Stomach (tissue), 9 donors: ENCODE measurements around the gene KRT9. TPM values are rescaled to one million over a fixed set of nuclear protein-coding genes. Genes with fewer than 3 reads are reported as not detected.
"Not testable (repeated sequence)": the region's sequence is repeated elsewhere in the genome, so short reads cannot be mapped to it uniquely, and the experiment has no call there.

Experiments
- DNase-seq, 2 donors: peaks; one replicate each; pipeline versions ENCODE4 v3.0.0 to v3.0.0-alpha.2; 2013 to 2019
- H3K27ac ChIP-seq, 5 donors: fragments of 200-600 bp in 4 of 5; sonication (generic) in 4 of 5; one replicate each; pipeline ENCODE4 v1.5.1; 2013 to 2019; ENCODE audit warnings: mild to moderate bottlenecking in 1 of 5, moderate library complexity in 1 of 5
- H3K27me3 ChIP-seq, 3 donors: fragments of 200-600 bp; sonication (generic); one replicate each; pipeline ENCODE4 v1.5.1; 2017 to 2019; ENCODE audit warnings: mixed run types in 1 of 3
- H3K36me3 ChIP-seq, 4 donors: fragments of 200-600 bp; sonication (generic); 1 replicate in 3 of 4; 2 replicates in 1 of 4; pipeline ENCODE4 v1.5.1; 2016 to 2019
- H3K4me1 ChIP-seq, 4 donors: fragments of 200-600 bp; sonication (generic); one replicate each; pipeline ENCODE4 v1.5.1; 2016 to 2019
- H3K4me3 ChIP-seq, 4 donors: fragments of 200-600 bp; sonication (generic) in 3 of 4; one replicate each; pipeline ENCODE4 v1.5.1; 2016 to 2019; ENCODE audit warnings: mild to moderate bottlenecking in 1 of 4
- H3K9me3 ChIP-seq, 4 donors: fragments of 200-600 bp; sonication (generic); one replicate each; pipeline ENCODE4 v1.5.1; 2016 to 2019
- CTCF ChIP-seq, 7 experiments: fragments of 450-650 bp in 4 of 7; fragments of 200-600 bp in 3 of 7; sonication (generic) in 3 of 7; IDR thresholded peaks; one replicate each; pipeline ENCODE4 v1.5.1; 2016 to 2019; ENCODE audit warnings: antibody characterized with exemption in 7 of 7, control low read depth in 2 of 7, mild to moderate bottlenecking in 1 of 7
- EP300 ChIP-seq: sonication (generic); formaldehyde crosslinking; IDR thresholded peaks from one replicate; pipeline ENCODE4 v1.6.1; 2017; ENCODE audit warnings: antibody characterized with exemption
- POLR2A ChIP-seq, 4 donors: fragments of 450-650 bp; IDR thresholded peaks; one replicate each; pipeline ENCODE4 v1.6.1; 2016; ENCODE audit warnings: antibody characterized with exemption in 4 of 4, control low read depth in 2 of 4, mild to moderate bottlenecking in 1 of 4, moderate library complexity in 1 of 4
- POLR2AphosphoS5 ChIP-seq, 3 donors: sonication (generic); formaldehyde crosslinking; IDR thresholded peaks; one replicate each; pipeline ENCODE4 v1.6.1; 2016; ENCODE audit warnings: antibody characterized with exemption in 3 of 3
- WGBS, 5 donors: extraction: QIAGEN DNeasy Blood & Tissue Kit in 3 of 5; methylation state at CpG; one replicate each; pipeline versions ENCODE4 v1.1.5 to v1.1.7; 2013 to 2018; 5-methylcytosine and 5-hydroxymethylcytosine counted together
- intact Hi-C: fragments of 100-400 bp; cut with DNase I; formaldehyde crosslinking; loops from one replicate; pipeline ENCODE4 v1.15.1; 2023; ENCODE audit warnings: low total_unique reads
- polyA plus RNA-seq, 3 donors: library from polyadenylated mRNA; stranded (reverse); fragments of 200-250 nt; gene quantifications; one replicate each; pipeline ENCODE4 v1.2.3, GENCODE V29; 2013
- total RNA-seq, 5 donors: library from RNA; depleted of rRNA; stranded (reverse); fragments of >200 nt; gene quantifications; one replicate each; pipeline versions ENCODE4 v1.1.0 to v1.2.3, GENCODE V29; 2014 to 2016
- donor health status: healthy with polysubstance abuse.
- donor health status: Bipolar disorder and iron deficiency.
- donor health status: healthy.

KRT9 gene
- total and polyA plus RNA-seq, 8 donors, result not detected

- TF ChIP-seq POLR2A (IDR thresholded peaks at IDR 0.05), result no peak
- TF ChIP-seq EP300, result no peak
- TF ChIP-seq CTCF (IDR thresholded peaks at IDR 0.05), result no peak
- no peak for TF ChIP-seq POLR2AphosphoS5 (IDR thresholded peaks at IDR 0.05)
- DNase-seq, result peak in 1 of 2 donors; percentile 48
- no peak overlapping the region for H3K4me3 ChIP-seq
- intact Hi-C loops, result no loop called here
- peaks cover 0 to 5% (median 2%) of the 10 kb centered on the region in 4 donors for H3K9me3 ChIP-seq
- H3K27me3 ChIP-seq, result peaks cover 0 to 10% (median 0%) of the 10 kb centered on the region in 3 donors
- peak overlapping the region; percentile 21 to 82 (median 71) for H3K27ac ChIP-seq
- 57 to 64% (median 59%) methylated on average over 8 to 9 of the region's 9 CpGs for WGBS, 5 donors
- H3K4me1 ChIP-seq, result peaks cover 15 to 29% (median 25%) of the 10 kb centered on the region in 4 donors
- no peaks in the 10 kb centered on the region for H3K36me3 ChIP-seq
These were observed 24.4 kb downstream of the KRT9 start for GRCh38 chr17:41547378-41547841.

GRCh38 chr17:41546819-41547218, 25.0 kb downstream of the KRT9 start:
- peaks cover 0 to 4% (median 0%) of the 10 kb centered on the region in 3 donors for H3K27me3 ChIP-seq
- peaks cover 15 to 29% (median 25%) of the 10 kb centered on the region in 4 donors for H3K4me1 ChIP-seq
- DNase-seq, result no peak
- H3K9me3 ChIP-seq, result peaks cover 0 to 5% (median 2%) of the 10 kb centered on the region in 4 donors
- H3K27ac ChIP-seq, result peak overlapping the region in 1 of 5 donors; percentile 82
- 92 to 99% (median 97%) methylated on average over 3 of the region's 3 CpGs for WGBS, 5 donors
- no peaks in the 10 kb centered on the region for H3K36me3 ChIP-seq
- TF ChIP-seq POLR2AphosphoS5 (IDR thresholded peaks at IDR 0.05), result no peak
- H3K4me3 ChIP-seq, result no peak overlapping the region
- intact Hi-C loops, result no loop called here

GRCh38 chr17:41545829-41546410, 25.9 kb downstream of the KRT9 start:
- Histone ChIP-seq H3K9me3 (peaks cover 0 to 5% (median 2%) of the 10 kb centered on the region in 4 donors), H3K36me3 (no peaks in the 10 kb centered on the region), H3K27ac (no peak overlapping the region), H3K4me3 (no peak overlapping the region), H3K4me1 (peaks cover 15 to 29% (median 25%) of the 10 kb centered on the region in 4 donors), H3K27me3 (no peaks in the 10 kb centered on the region)
- DNase-seq, result no peak
- intact Hi-C loops, result no loop called here
- WGBS, 5 donors, result 82 to 84% (median 84%) methylated on average over 13 of the region's 13 CpGs
- TF ChIP-seq POLR2A (IDR thresholded peaks at IDR 0.05) (no peak), POLR2AphosphoS5 (IDR thresholded peaks at IDR 0.05) (no peak), EP300 (no peak), CTCF (IDR thresholded peaks at IDR 0.05) (no peak)

- DNase-seq, result no peak
- Histone ChIP-seq H3K9me3 (peaks cover 0 to 5% (median 2%) of the 10 kb centered on the region in 4 donors), H3K4me1 (peaks cover 15 to 29% (median 25%) of the 10 kb centered on the region in 4 donors), H3K27me3 (no peaks in the 10 kb centered on the region), H3K36me3 (no peaks in the 10 kb centered on the region), H3K27ac (peak overlapping the region in 3 of 5 donors; percentile 8 to 25 (median 23)), H3K4me3 (no peak overlapping the region)
- 87 to 95% (median 91%) methylated on average over 5 of the region's 5 CpGs for WGBS, 5 donors
- intact Hi-C loops, result no loop called here
- TF ChIP-seq EP300 (no peak), POLR2AphosphoS5 (IDR thresholded peaks at IDR 0.05) (no peak), POLR2A (IDR thresholded peaks at IDR 0.05) (no peak), CTCF (IDR thresholded peaks at IDR 0.05) (no peak)
These were observed 26.9 kb downstream of the KRT9 start for GRCh38 chr17:41544935-41545334.

GRCh38 chr17:41544491-41544892, 27.4 kb downstream of the KRT9 start:
- 26 to 38% (median 33%) methylated on average over 3 to 5 of the region's 5 CpGs for WGBS, 5 donors
- H3K9me3 ChIP-seq, result peaks cover 0 to 5% (median 2%) of the 10 kb centered on the region in 4 donors
- H3K4me3 ChIP-seq, result no peak overlapping the region
- no peaks in the 10 kb centered on the region for H3K27me3 ChIP-seq
- intact Hi-C loops, result no loop called here
- no peak for TF ChIP-seq EP300
- TF ChIP-seq POLR2A (IDR thresholded peaks at IDR 0.05), result no peak
- no peak for TF ChIP-seq CTCF (IDR thresholded peaks at IDR 0.05)
- no peak for TF ChIP-seq POLR2AphosphoS5 (IDR thresholded peaks at IDR 0.05)
- no peaks in the 10 kb centered on the region for H3K36me3 ChIP-seq
- H3K4me1 ChIP-seq, result peaks cover 15 to 26% (median 23%) of the 10 kb centered on the region in 4 donors
- H3K27ac ChIP-seq, result peak overlapping the region in 3 of 5 donors; percentile 8 to 25 (median 23)
- DNase-seq, result peak in 1 of 2 donors; percentile 89

- 78 to 85% (median 81%) methylated on average over 10 of the region's 10 CpGs for WGBS, 5 donors
These were observed 29.1 kb downstream of the KRT9 start for GRCh38 chr17:41542786-41543185.

More at GRCh38 chr17:41542786-41543185, 29.1 kb downstream of the KRT9 start:
- H3K27ac ChIP-seq, DNase-seq, H3K9me3 ChIP-seq, intact Hi-C loops, H3K27me3 ChIP-seq, H3K4me3 ChIP-seq, H3K36me3 ChIP-seq: not testable (repeated sequence)
- H3K4me1 ChIP-seq, result peaks cover under 1 to 10% (median 7%) of the 10 kb centered on the region in 4 donors
